Endothelial cell of umbilical vein (primary cell): ENCODE measurements around the gene TFRC. TPM values are rescaled to one million over a fixed set of nuclear protein-coding genes. Genes with fewer than 3 reads are reported as not detected.

Experiments used
- BruUV-seq: library from RNA; stranded (reverse); fragments of 400-500 nt; replicated peaks from 2 replicates; lab custom pipeline; 2021; lab: Mats Ljungman, UMichigan
- CTCF ChIA-PET: fragments of 300-600, 350-600 bp; sonication (Branson Sonifier 250); formaldehyde crosslinking; loops from one replicate; lab custom pipeline; 2021; ENCODE audit warnings: antibody characterized with exemption, inconsistent platforms; lab: Charles Lee
- POLR2A ChIA-PET: fragments of 300-600, 350-600 bp; sonication (Branson Sonifier 250); formaldehyde crosslinking; loops from one replicate; lab custom pipeline; 2021; ENCODE audit warnings: antibody characterized with exemption, inconsistent platforms; lab: Charles Lee
- DNase-seq: peaks from one replicate; pipeline ENCODE4 v3.0.0-alpha.2; 2011; ENCODE audit warnings: low read depth, low spot score
- FAIRE-seq: peaks from 2 replicates; lab custom pipeline; 2011; peaks lifted over from hg19 to GRCh38; lab: Jason Lieb, UNC
- H2AFZ ChIP-seq: 2 replicates; pipeline ENCODE4 v1.6.0; 2012; ENCODE audit warnings: low read depth, low read length, control low read depth, inconsistent platforms
- H3K27ac ChIP-seq: 2 replicates; pipeline ENCODE4 v1.5.1; 2011; ENCODE audit warnings: low read depth, mild to moderate bottlenecking, control low read depth, low read length, moderate library complexity; ENCODE audit not compliant: insufficient read depth
- H3K27me3 ChIP-seq, 2 experiments: 2 replicates each; pipeline versions ENCODE4 v1.6.0 to v1.6.1; 2011; ENCODE audit warnings: low read length in 2 of 2, mixed read lengths in 1 of 2; ENCODE audit not compliant: control insufficient read depth in 2 of 2, insufficient read depth in 2 of 2
- H3K36me3 ChIP-seq, 2 experiments: 2 replicates in 1 of 2; 3 replicates in 1 of 2; pipeline ENCODE4 v1.5.1; 2011; ENCODE audit warnings: low read length in 2 of 2, mild to moderate bottlenecking in 1 of 2, moderate library complexity in 1 of 2; ENCODE audit not compliant: control insufficient read depth in 2 of 2, insufficient read depth in 2 of 2; ENCODE audit errors: extremely low read depth in 1 of 2
- H3K4me1 ChIP-seq: 3 replicates; pipeline ENCODE4 v1.5.1; 2011; ENCODE audit warnings: mild to moderate bottlenecking, low read length; ENCODE audit not compliant: control insufficient read depth, insufficient read depth; ENCODE audit errors: extremely low read depth
- H3K4me2 ChIP-seq: 2 replicates; pipeline ENCODE4 v1.6.1; 2011; ENCODE audit warnings: low read length, control low read depth, mixed read lengths; ENCODE audit not compliant: insufficient read depth
- H3K4me3 ChIP-seq, 3 experiments: fragments of 200-600 bp in 1 of 3; sonication (generic), shearing (Covaris generic) in 1 of 3; replicated peaks in 1 of 3; 2 replicates each; pipeline ENCODE4 v1.5.1; 2011 to 2016; ENCODE audit warnings: control low read depth in 3 of 3, low read length in 3 of 3, mild to moderate bottlenecking in 2 of 3, inconsistent platforms in 1 of 3, low read depth in 1 of 3, moderate library complexity in 1 of 3; ENCODE audit not compliant: insufficient read depth in 1 of 3
- H3K79me2 ChIP-seq: 2 replicates; pipeline ENCODE4 v1.6.0; 2012; ENCODE audit warnings: low read length, inconsistent platforms; ENCODE audit not compliant: control insufficient read depth, insufficient read depth
- H3K9ac ChIP-seq: replicated peaks from 2 replicates; pipeline ENCODE3; 2011; ENCODE audit warnings: low read length, control low read depth; ENCODE audit not compliant: insufficient read depth; ENCODE audit errors: extremely low read depth
- H3K9me1 ChIP-seq: replicated peaks from 3 replicates; pipeline ENCODE4 v1.6.0; 2011; ENCODE audit warnings: mild to moderate bottlenecking, low read length; ENCODE audit not compliant: control insufficient read depth, insufficient read depth; ENCODE audit errors: extremely low read depth
- H3K9me3 ChIP-seq: replicated peaks from 2 replicates; pipeline ENCODE4 v1.5.1; 2012; ENCODE audit warnings: low read length, inconsistent platforms; ENCODE audit not compliant: control insufficient read depth, insufficient read depth
- H4K20me1 ChIP-seq: replicated peaks from 2 replicates; pipeline ENCODE3; 2011; ENCODE audit warnings: mild to moderate bottlenecking, low read length; ENCODE audit not compliant: control insufficient read depth, insufficient read depth; ENCODE audit errors: extremely low read depth
- CTCF ChIP-seq, 2 donors: IDR thresholded peaks; 1 replicate in 1 of 2; 2 replicates in 1 of 2; pipeline ENCODE4 v1.5.1; 2011; ENCODE audit warnings: low read length in 2 of 2, mild to moderate bottlenecking in 2 of 2, moderate library complexity in 2 of 2, control low read depth in 1 of 2, inconsistent platforms in 1 of 2, low read depth in 1 of 2; ENCODE audit not compliant: insufficient read depth in 1 of 2; ENCODE audit errors: extremely low read depth in 1 of 2
- EZH2 ChIP-seq: IDR thresholded peaks from 2 replicates; pipeline ENCODE4 v1.6.1; 2012; ENCODE audit warnings: borderline replicate concordance, low read depth, mild to moderate bottlenecking, moderate library complexity, low read length, inconsistent platforms; ENCODE audit not compliant: severe bottlenecking
- FOS ChIP-seq: IDR thresholded peaks from 2 replicates; pipeline ENCODE4 v1.6.1; 2011; ENCODE audit warnings: mild to moderate bottlenecking, low read length, moderate library complexity, borderline replicate concordance; ENCODE audit not compliant: insufficient read depth
- GATA2 ChIP-seq: IDR thresholded peaks from 2 replicates; pipeline ENCODE4 v1.7.0; 2011; ENCODE audit warnings: low read depth, mild to moderate bottlenecking, moderate library complexity, mixed read lengths, low read length; ENCODE audit not compliant: insufficient read length, insufficient read depth
- JUN ChIP-seq: IDR thresholded peaks from 2 replicates; pipeline ENCODE4 v1.6.1; 2011; ENCODE audit warnings: borderline replicate concordance, low read depth; ENCODE audit not compliant: insufficient read length, insufficient read depth
- MAX ChIP-seq: IDR thresholded peaks from 2 replicates; pipeline ENCODE4 v1.6.1; 2011; ENCODE audit not compliant: insufficient read depth, insufficient read length
- MYC ChIP-seq: IDR thresholded peaks from one replicate; pipeline ENCODE4 v1.6.1; 2011; ENCODE audit warnings: mild to moderate bottlenecking, low read depth, low read length
- POLR2A ChIP-seq: IDR thresholded peaks from 2 replicates; pipeline ENCODE4 v1.6.1; 2012; ENCODE audit warnings: low read depth, mild to moderate bottlenecking, control low read depth, low read length
- POLR2AphosphoS5 ChIP-seq: IDR thresholded peaks from 2 replicates; pipeline ENCODE4 v1.6.1; 2012; ENCODE audit warnings: low read depth, mild to moderate bottlenecking, control low read depth, low read length, moderate library complexity; ENCODE audit not compliant: insufficient read depth
- dilution Hi-C: fragments of 300-500 bp; cut with MboI; formaldehyde crosslinking; loops from one replicate; pipeline ENCODE4 v1.15.0; 2019; ENCODE audit warnings: low sequenced_read_pairs; ENCODE audit not compliant: extremely low pct_ligation_motif_present
- intact Hi-C: fragments of 100-400 bp; cut with micrococcal nuclease; formaldehyde crosslinking; loops from one replicate; pipeline ENCODE4 v1.10.0; 2022
- polyA plus RNA-seq, 4 experiments: library from polyadenylated mRNA; depleted of rRNA in 3 of 4; stranded (reverse) in 3 of 4; unstranded in 1 of 4; fragments of >200 nt; gene quantifications; 2 replicates each; pipeline versions ENCODE4 v1.2.1 to v1.2.3, GENCODE V29; 2011 to 2012; ENCODE audit warnings: missing spikeins in 1 of 4
- total RNA-seq: library from RNA; stranded (reverse); gene quantifications from 2 replicates; pipeline ENCODE4 v1.2.3, GENCODE V29; 2021

The TFRC gene
- total and polyA plus RNA-seq, 2 donors (not counting 3 experiments of a cell fraction or from before 2014, with no cell fraction given) = 14.1 to 69.6 TPM

GRCh38 chr3:196079682-196080081, 2.2 kb downstream of the TFRC start:
- DNase-seq = no peak
- Histone ChIP-seq H3K79me2 (peaks cover 44% of the 10 kb centered on the region), H3K4me2 (no peak overlapping the region), H2AFZ (no peak overlapping the region), H3K9me1 (no peaks in the 10 kb centered on the region), H3K27ac (no peak overlapping the region), H3K9me3 (no peaks in the 10 kb centered on the region), H3K4me1 (peaks cover 7% of the 10 kb centered on the region), H3K9ac (no peak overlapping the region), H3K36me3 (peaks cover 0 to 3% of the 10 kb centered on the region in 2 experiments), H4K20me1 (no peaks in the 10 kb centered on the region), H3K4me3 (no peak overlapping the region), H3K27me3 (no peaks in the 10 kb centered on the region)
- FAIRE-seq = no peak
- dilution Hi-C loops (no loop called here), intact Hi-C loops (loop anchor here (5.0 kb wide), 1 partner anchor 423 kb away; the partner anchor contains the start of gene RNF168)
- BruUV-seq = no TSS peak
- ChIA-PET CTCF (interaction anchor here (1.3 kb wide), 1 partner anchor 116 kb away, joined by 4 read pairs; no protein-coding TSS in a partner anchor), POLR2A (no interaction called here)
- TF ChIP-seq EZH2 (no peak), FOS (no peak), JUN (no peak), MAX (no peak), GATA2 (no peak)

GRCh38 chr3:196075013-196075412, 6.9 kb downstream of the TFRC start:
- Histone ChIP-seq H3K36me3 (peaks cover 2 to 11% of the 10 kb centered on the region in 2 experiments), H3K9ac (no peak overlapping the region), H3K4me1 (no peaks in the 10 kb centered on the region), H3K79me2 (peaks cover 29% of the 10 kb centered on the region), H2AFZ (no peak overlapping the region), H3K27me3 (no peaks in the 10 kb centered on the region), H3K4me2 (no peak overlapping the region), H3K9me3 (no peaks in the 10 kb centered on the region), H3K27ac (no peak overlapping the region), H3K9me1 (no peaks in the 10 kb centered on the region), H3K4me3 (no peak overlapping the region), H4K20me1 (no peaks in the 10 kb centered on the region)
- dilution Hi-C loops = no loop called here
- intact Hi-C loops = no loop called here
- FAIRE-seq = no peak
- CTCF ChIA-PET = interaction anchor here (0.6 to 4.4 kb wide), 7 partner anchors 9 to 447 kb away, joined by 3 to 52 read pairs (median 4); no protein-coding TSS in a partner anchor
- BruUV-seq = no TSS peak
- POLR2A ChIA-PET = no interaction called here
- TF ChIP-seq MAX (no peak), JUN (no peak), MYC (no peak), EZH2 (no peak), FOS (no peak), GATA2 (no peak), CTCF (IDR thresholded peaks at IDR 0.05; ENCODE audit: extremely low read depth in 1 of 2, insufficient read depth in 1 of 2, low read depth in 1 of 2, low read length in 2 of 2) (no peak), POLR2AphosphoS5 (no peak), POLR2A (no peak)
- no peak for DNase-seq
